HepG2 (cell line): ENCODE measurements around the gene KIRREL3. TPM values are rescaled to one million over a fixed set of nuclear protein-coding genes. Genes with fewer than 3 reads are reported as not detected.

Source experiments
- ATAC-seq: fragments of 200-7000 bp; cut with Tn5 transposase; 3 replicates; pipeline ENCODE4 v1.9.1; 2020; ENCODE audit warnings: mild to moderate bottlenecking, moderate library complexity
- BruUV-seq: library from RNA; stranded (reverse); fragments of 400-500 nt; replicated peaks from 2 replicates; lab custom pipeline; 2021; lab: Mats Ljungman, UMichigan
- CTCF ChIA-PET: fragments of 300-600 bp; formaldehyde crosslinking; extraction: SDS; loops from one replicate; lab custom pipeline; 2021; ENCODE audit warnings: low total read pairs, inconsistent platforms, low intra/inter-chr PET ratio; lab: Yijun Ruan, JAX
- POLR2A ChIA-PET: fragments of 350-600 bp; sonication (Branson Sonifier 250); formaldehyde crosslinking; loops from one replicate; lab custom pipeline; 2020; ENCODE audit warnings: antibody characterized with exemption, inconsistent platforms; lab: Yijun Ruan, JAX
- DNase-seq: peaks from one replicate; pipeline ENCODE4 v3.0.0-alpha.2; 2015; ENCODE audit warnings: low spot score
- FAIRE-seq: peaks from 3 replicates; lab custom pipeline; 2011; peaks lifted over from hg19 to GRCh38; lab: Jason Lieb, UNC
- H2AFZ ChIP-seq: one replicate; pipeline ENCODE4 v1.6.1; 2011; ENCODE audit warnings: low read length, inconsistent platforms
- H3K27ac ChIP-seq: fragments of 300-600 bp; 3 replicates; pipeline ENCODE4 v1.8.0; 2011; ENCODE audit warnings: mixed run types, mild to moderate bottlenecking, mixed read lengths, low read length, inconsistent platforms; ENCODE audit not compliant: insufficient read depth; ENCODE audit errors: extremely low read length
- H3K27me3 ChIP-seq, 2 experiments: fragments of 200-600 bp in 1 of 2; 2 replicates in 1 of 2; 3 replicates in 1 of 2; pipeline versions ENCODE4 v1.6.0 to v1.8.0; 2011; ENCODE audit warnings: low read length in 2 of 2, mild to moderate bottlenecking in 2 of 2, moderate library complexity in 2 of 2, inconsistent platforms in 1 of 2; ENCODE audit not compliant: insufficient read depth in 2 of 2, control insufficient read depth in 1 of 2
- H3K36me3 ChIP-seq, 2 experiments: fragments of 200-600 bp in 1 of 2; replicated peaks in 1 of 2; 2 replicates in 1 of 2; 3 replicates in 1 of 2; pipeline versions ENCODE4 v1.5.1 to v1.8.0; 2011; ENCODE audit warnings: low read length in 2 of 2, inconsistent platforms in 1 of 2; ENCODE audit not compliant: insufficient read depth in 2 of 2, control insufficient read depth in 1 of 2
- H3K4me1 ChIP-seq: 2 replicates; pipeline ENCODE4 v1.5.1; 2012; ENCODE audit warnings: low read length, inconsistent platforms; ENCODE audit not compliant: insufficient read depth
- H3K4me2 ChIP-seq: 2 replicates; pipeline ENCODE4 v1.6.0; 2011; ENCODE audit warnings: low read depth, low read length, inconsistent platforms
- H3K4me3 ChIP-seq, 3 experiments: fragments of 200-600 bp in 1 of 3; sonication (generic), shearing (Covaris generic) in 1 of 3; replicated peaks in 1 of 3; 2 replicates each; pipeline ENCODE4 v1.5.1; 2011 to 2016; ENCODE audit warnings: low read length in 3 of 3, inconsistent platforms in 2 of 3, low read depth in 2 of 3, mild to moderate bottlenecking in 2 of 3, control low read depth in 1 of 3, mixed read lengths in 1 of 3; ENCODE audit not compliant: insufficient read depth in 1 of 3
- H3K79me2 ChIP-seq: one replicate; pipeline ENCODE4 v1.6.1; 2011; ENCODE audit warnings: low read length, inconsistent platforms; ENCODE audit not compliant: insufficient read depth
- H3K9ac ChIP-seq: 2 replicates; pipeline ENCODE4 v1.6.0; 2011; ENCODE audit warnings: mild to moderate bottlenecking, low read depth, low read length, inconsistent platforms; ENCODE audit not compliant: insufficient read depth
- H3K9me3 ChIP-seq: 2 replicates; pipeline ENCODE4 v1.5.1; 2012; ENCODE audit warnings: mild to moderate bottlenecking, low read length
- H4K20me1 ChIP-seq: 2 replicates; pipeline ENCODE4 v1.6.0; 2011; ENCODE audit warnings: inconsistent platforms, mild to moderate bottlenecking, low read length, moderate library complexity; ENCODE audit not compliant: insufficient read depth
- CEBPB ChIP-seq: IDR thresholded peaks from 2 replicates; pipeline ENCODE4 v1.6.1; 2011; ENCODE audit warnings: low read depth, low read length, improper control_type of control experiment, borderline replicate concordance
- NR3C1 ChIP-seq: sonication (generic); formaldehyde crosslinking; IDR thresholded peaks from 2 replicates; pipeline ENCODE4 v1.4.0; 2020; ENCODE audit warnings: missing genetic modification reagents
- RFXAP ChIP-seq: sonication (generic); formaldehyde crosslinking; IDR thresholded peaks from 2 replicates; pipeline ENCODE4 v1.4.0; 2020; ENCODE audit warnings: missing genetic modification reagents, borderline replicate concordance
- SRF ChIP-seq: IDR thresholded peaks from 2 replicates; pipeline ENCODE4 v1.6.1; 2011; ENCODE audit warnings: mild to moderate bottlenecking, low read depth, low read length, moderate library complexity
- ZNF263 ChIP-seq: sonication (generic); formaldehyde crosslinking; IDR thresholded peaks from 2 replicates; pipeline ENCODE4 v1.4.0; 2020; ENCODE audit warnings: missing genetic modification reagents
- ZNF501 ChIP-seq: sonication (generic); formaldehyde crosslinking; IDR thresholded peaks from 2 replicates; pipeline ENCODE4 v1.5.1; 2020; ENCODE audit warnings: mild to moderate bottlenecking, moderate library complexity, missing genetic modification reagents
- ZNF567 ChIP-seq: sonication (generic); formaldehyde crosslinking; IDR thresholded peaks from 2 replicates; pipeline ENCODE4 v1.8.1; 2023; ENCODE audit warnings: mild to moderate bottlenecking, missing genetic modification reagents, borderline replicate concordance
- ZNF816 ChIP-seq: sonication (generic); formaldehyde crosslinking; IDR thresholded peaks from 2 replicates; pipeline ENCODE4 v1.8.0; 2022; ENCODE audit warnings: missing genetic modification reagents, mild to moderate bottlenecking, borderline replicate concordance
- ZSCAN20 ChIP-seq: sonication (generic); formaldehyde crosslinking; IDR thresholded peaks from 2 replicates; pipeline ENCODE4 v1.4.0; 2020; ENCODE audit warnings: missing genetic modification reagents, mild to moderate bottlenecking, borderline replicate concordance
- WGBS: methylation state at CpG from one replicate; pipeline ENCODE4 v1.1.6; 2017; ENCODE audit warnings: low lambda C conversion rate; 5-methylcytosine and 5-hydroxymethylcytosine counted together
- in situ Hi-C: cut with HindIII; loops from 2 replicates; pipeline ENCODE4 v1.10.0; 2017; ENCODE audit warnings: low pct_unique_long_range_greater_than_20kb; ENCODE audit not compliant: extremely low pct_ligation_motif_present
- intact Hi-C: fragments of 100-400 bp; cut with micrococcal nuclease; formaldehyde crosslinking; loops from one replicate; pipeline ENCODE4 v1.10.0; 2022; ENCODE audit not compliant: unreplicated experiment
- polyA plus RNA-seq, 8 experiments: library from polyadenylated mRNA; depleted of rRNA in 3 of 8; stranded (reverse) in 7 of 8; unstranded in 1 of 8; fragments of >200 nt; fragmentation: Illumina TruSeq in 4 of 8; extraction: Trizol in 4 of 8; gene quantifications; 2 replicates each; pipeline versions ENCODE4 v1.2.1 to v1.2.3, GENCODE V29; 2011 to 2016; ENCODE audit warnings: low read depth in 4 of 8, missing spikeins in 1 of 8, mixed read lengths in 1 of 8; ENCODE audit not compliant: insufficient read depth in 1 of 8
- total RNA-seq, 5 experiments: library from RNA; depleted of rRNA; stranded (reverse); fragments of >200 nt; fragmentation: Illumina TruSeq; extraction: Trizol; gene quantifications; 2 replicates each; pipeline ENCODE4 v1.2.3, GENCODE V29; 2016; ENCODE audit warnings: low read depth in 1 of 5
- TF ChIP-seq, protein P1 (sequence below): sonication (generic); formaldehyde crosslinking; IDR thresholded peaks from 2 replicates; pipeline ENCODE4 v1.4.0; 2020; ENCODE audit warnings: missing genetic modification reagents, borderline replicate concordance
- TF ChIP-seq, protein P2 (sequence below): sonication (generic); formaldehyde crosslinking; IDR thresholded peaks from 2 replicates; pipeline ENCODE4 v1.5.0; 2020; ENCODE audit warnings: mild to moderate bottlenecking, missing genetic modification reagents, borderline replicate concordance
- TF ChIP-seq, protein P3 (sequence below): IDR thresholded peaks from 2 replicates; pipeline ENCODE4 v1.6.1; 2016; ENCODE audit warnings: low read depth, borderline replicate concordance

KIRREL3 gene
- total and polyA plus RNA-seq, 2 of the 13 experiments (the other 11 are each of a cell fraction or from before 2014, with no cell fraction given) = not detected

DNA sequence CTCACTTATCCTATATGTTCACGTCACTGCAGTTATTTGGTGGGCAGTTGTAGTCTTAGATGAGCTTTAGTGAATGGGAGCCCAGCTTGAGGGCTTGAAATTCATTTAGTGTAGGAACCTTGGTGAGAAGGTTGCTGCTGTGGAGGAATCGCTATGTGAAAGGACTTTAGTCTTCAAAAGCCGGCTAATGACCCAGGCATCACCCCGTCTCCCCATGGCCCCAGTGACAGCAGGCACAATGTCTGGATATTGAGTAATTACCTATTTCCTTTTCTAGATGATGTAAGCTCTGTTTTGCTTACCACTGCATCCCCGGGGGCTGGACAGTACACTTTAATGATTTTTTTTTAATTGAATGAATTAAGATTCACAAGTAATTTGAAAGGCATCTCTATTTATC is 361.9 kb downstream of the KIRREL3 start:
- no peaks in the 10 kb centered on the region for H3K36me3 ChIP-seq
- FAIRE-seq (no peak), ATAC-seq (no peak), DNase-seq (no peak)
- POLR2A ChIA-PET = no interaction called here
- no peak overlapping the region for H3K4me2 ChIP-seq
- no peaks in the 10 kb centered on the region for H3K79me2 ChIP-seq
- H3K27me3 ChIP-seq = peaks cover 0 to 6% of the 10 kb centered on the region in 2 experiments; a peak in 3 of 5 replicates
- no peak overlapping the region for H3K4me3 ChIP-seq
- H2AFZ ChIP-seq = no peak overlapping the region
- BruUV-seq = no TSS peak
- H4K20me1 ChIP-seq = no peaks in the 10 kb centered on the region
- in situ Hi-C loops = no loop called here
- H3K4me1 ChIP-seq = peaks cover 7% of the 10 kb centered on the region
- H3K9me3 ChIP-seq = no peaks in the 10 kb centered on the region
- TF ChIP-seq ZNF263 = no peak
- TF ChIP-seq SRF = no peak
- no peak for TF ChIP-seq ZNF816 (CRISPR knock-in tag)
- no peak overlapping the region for H3K27ac ChIP-seq
- H3K9ac ChIP-seq = no peak overlapping the region
- CTCF ChIA-PET = no interaction called here
- WGBS = 4% methylated on average over 5 of the region's 5 CpGs
- intact Hi-C loops = no loop called here

DNA sequence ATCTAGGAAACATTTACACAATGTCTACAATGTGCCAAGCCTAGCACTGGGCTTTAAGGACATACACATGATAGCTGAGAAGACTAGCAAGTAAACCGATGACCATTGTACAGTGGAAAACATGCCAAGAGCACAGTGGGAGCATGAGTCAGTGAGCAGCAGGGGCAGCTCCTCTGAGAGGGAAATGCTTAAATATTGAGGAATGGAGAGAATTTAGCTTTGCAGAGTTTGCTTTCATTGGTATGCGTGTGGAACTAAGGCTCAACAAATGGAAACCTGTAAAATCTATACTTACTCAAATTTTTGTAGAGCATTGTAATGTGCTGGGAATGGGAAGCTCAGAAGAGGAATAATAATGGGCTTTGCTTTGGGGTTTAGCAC is 362.8 kb downstream of the KIRREL3 start:
- intact Hi-C loops (no loop called here), in situ Hi-C loops (no loop called here)
- no TSS peak for BruUV-seq
- 29% methylated on average over 2 of the region's 2 CpGs for WGBS
- no peak overlapping the region for H3K4me2 ChIP-seq
- ChIA-PET POLR2A (no interaction called here), CTCF (no interaction called here)
- DNase-seq (no peak), FAIRE-seq (no peak), ATAC-seq (no peak)
- no peaks in the 10 kb centered on the region for H3K36me3 ChIP-seq
- H3K4me1 ChIP-seq = peaks cover 7% of the 10 kb centered on the region
- H3K9me3 ChIP-seq = no peaks in the 10 kb centered on the region
- peaks cover 0 to 6% of the 10 kb centered on the region in 2 experiments; a peak in 3 of 5 replicates for H3K27me3 ChIP-seq
- H3K9ac ChIP-seq = no peak overlapping the region
- no peak overlapping the region for H3K4me3 ChIP-seq
- H3K79me2 ChIP-seq = no peaks in the 10 kb centered on the region
- H4K20me1 ChIP-seq = no peaks in the 10 kb centered on the region
- no peak overlapping the region for H2AFZ ChIP-seq
- no peak overlapping the region for H3K27ac ChIP-seq
- TF ChIP-seq, protein P1, sequence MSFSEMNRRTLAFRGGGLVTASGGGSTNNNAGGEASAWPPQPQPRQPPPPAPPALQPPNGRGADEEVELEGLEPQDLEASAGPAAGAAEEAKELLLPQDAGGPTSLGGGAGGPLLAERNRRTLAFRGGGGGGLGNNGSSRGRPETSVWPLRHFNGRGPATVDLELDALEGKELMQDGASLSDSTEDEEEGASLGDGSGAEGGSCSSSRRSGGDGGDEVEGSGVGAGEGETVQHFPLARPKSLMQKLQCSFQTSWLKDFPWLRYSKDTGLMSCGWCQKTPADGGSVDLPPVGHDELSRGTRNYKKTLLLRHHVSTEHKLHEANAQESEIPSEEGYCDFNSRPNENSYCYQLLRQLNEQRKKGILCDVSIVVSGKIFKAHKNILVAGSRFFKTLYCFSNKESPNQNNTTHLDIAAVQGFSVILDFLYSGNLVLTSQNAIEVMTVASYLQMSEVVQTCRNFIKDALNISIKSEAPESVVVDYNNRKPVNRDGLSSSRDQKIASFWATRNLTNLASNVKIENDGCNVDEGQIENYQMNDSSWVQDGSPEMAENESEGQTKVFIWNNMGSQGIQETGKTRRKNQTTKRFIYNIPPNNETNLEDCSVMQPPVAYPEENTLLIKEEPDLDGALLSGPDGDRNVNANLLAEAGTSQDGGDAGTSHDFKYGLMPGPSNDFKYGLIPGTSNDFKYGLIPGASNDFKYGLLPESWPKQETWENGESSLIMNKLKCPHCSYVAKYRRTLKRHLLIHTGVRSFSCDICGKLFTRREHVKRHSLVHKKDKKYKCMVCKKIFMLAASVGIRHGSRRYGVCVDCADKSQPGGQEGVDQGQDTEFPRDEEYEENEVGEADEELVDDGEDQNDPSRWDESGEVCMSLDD (CRISPR knock-in tag) = no peak
- TF ChIP-seq NR3C1 (CRISPR knock-in tag) (no peak), ZSCAN20 (CRISPR knock-in tag) (no peak), RFXAP (CRISPR knock-in tag) (no peak), ZNF501 (CRISPR knock-in tag) (no peak), CEBPB (no peak), ZNF567 (CRISPR knock-in tag) (no peak)
- TF ChIP-seq, protein P2, sequence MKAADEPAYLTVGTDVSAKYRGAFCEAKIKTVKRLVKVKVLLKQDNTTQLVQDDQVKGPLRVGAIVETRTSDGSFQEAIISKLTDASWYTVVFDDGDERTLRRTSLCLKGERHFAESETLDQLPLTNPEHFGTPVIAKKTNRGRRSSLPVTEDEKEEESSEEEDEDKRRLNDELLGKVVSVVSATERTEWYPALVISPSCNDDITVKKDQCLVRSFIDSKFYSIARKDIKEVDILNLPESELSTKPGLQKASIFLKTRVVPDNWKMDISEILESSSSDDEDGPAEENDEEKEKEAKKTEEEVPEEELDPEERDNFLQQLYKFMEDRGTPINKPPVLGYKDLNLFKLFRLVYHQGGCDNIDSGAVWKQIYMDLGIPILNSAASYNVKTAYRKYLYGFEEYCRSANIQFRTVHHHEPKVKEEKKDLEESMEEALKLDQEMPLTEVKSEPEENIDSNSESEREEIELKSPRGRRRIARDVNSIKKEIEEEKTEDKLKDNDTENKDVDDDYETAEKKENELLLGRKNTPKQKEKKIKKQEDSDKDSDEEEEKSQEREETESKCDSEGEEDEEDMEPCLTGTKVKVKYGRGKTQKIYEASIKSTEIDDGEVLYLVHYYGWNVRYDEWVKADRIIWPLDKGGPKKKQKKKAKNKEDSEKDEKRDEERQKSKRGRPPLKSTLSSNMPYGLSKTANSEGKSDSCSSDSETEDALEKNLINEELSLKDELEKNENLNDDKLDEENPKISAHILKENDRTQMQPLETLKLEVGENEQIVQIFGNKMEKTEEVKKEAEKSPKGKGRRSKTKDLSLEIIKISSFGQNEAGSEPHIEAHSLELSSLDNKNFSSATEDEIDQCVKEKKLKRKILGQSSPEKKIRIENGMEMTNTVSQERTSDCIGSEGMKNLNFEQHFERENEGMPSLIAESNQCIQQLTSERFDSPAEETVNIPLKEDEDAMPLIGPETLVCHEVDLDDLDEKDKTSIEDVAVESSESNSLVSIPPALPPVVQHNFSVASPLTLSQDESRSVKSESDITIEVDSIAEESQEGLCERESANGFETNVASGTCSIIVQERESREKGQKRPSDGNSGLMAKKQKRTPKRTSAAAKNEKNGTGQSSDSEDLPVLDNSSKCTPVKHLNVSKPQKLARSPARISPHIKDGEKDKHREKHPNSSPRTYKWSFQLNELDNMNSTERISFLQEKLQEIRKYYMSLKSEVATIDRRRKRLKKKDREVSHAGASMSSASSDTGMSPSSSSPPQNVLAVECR (CRISPR knock-in tag) = no peak
- TF ChIP-seq, protein P3, sequence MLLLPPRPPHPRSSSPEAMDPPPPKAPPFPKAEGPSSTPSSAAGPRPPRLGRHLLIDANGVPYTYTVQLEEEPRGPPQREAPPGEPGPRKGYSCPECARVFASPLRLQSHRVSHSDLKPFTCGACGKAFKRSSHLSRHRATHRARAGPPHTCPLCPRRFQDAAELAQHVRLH = no peak
